ENCODE data around the gene NMD3. TPM values are rescaled to one million over a fixed set of nuclear protein-coding genes. Genes with fewer than 3 reads are reported as not detected.

NMD3 gene
- polyA plus RNA-seq, 1 of the 3 experiments (the other 2 are of a cell fraction), result 15.1 TPM

DNA sequence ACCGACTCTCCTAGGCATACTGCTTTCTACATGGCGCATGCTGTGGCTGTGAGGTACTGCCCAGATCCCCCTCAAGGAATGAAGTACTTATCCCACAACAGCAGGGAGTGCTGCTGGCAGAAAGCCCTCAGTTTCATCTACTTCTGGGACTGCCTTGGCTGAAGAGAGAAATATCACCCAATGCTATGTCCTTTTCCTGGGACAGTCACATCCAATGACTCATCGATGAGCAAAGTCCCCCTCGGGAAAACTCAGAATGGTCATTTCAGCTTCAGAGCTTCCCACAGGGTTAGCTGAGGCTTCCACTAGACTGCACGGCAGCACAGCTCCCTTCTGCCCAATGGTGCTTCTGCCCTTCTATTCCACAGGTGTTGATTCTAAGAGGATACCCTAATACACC is 3.6 kb upstream of the NMD3 start:
- Histone ChIP-seq H3K27me3 (ENCODE audit: insufficient read depth) (peaks cover 11% of the 10 kb centered on the region; the same call in 1 of the 2 replicates), H3K9ac (no peak overlapping the region), H3F3A (replicated peaks; ENCODE audit: insufficient read depth) (peaks cover 3% of the 10 kb centered on the region), H3K9me3 (no peaks in the 10 kb centered on the region), H3K9me2 (no peaks in the 10 kb centered on the region), H3K27ac (ENCODE audit: low read depth in 2 of 2, low read length in 1 of 2) (no peak overlapping the region), H3K4me3 (ENCODE audit: low read depth in 2 of 2, low read length in 1 of 2) (no peak overlapping the region), H3K36me3 (replicated peaks in 1 of 2; ENCODE audit: control insufficient read depth in 1 of 2, insufficient read depth in 2 of 2, low read length in 1 of 2) (no peaks in the 10 kb centered on the region), H3K4me1 (ENCODE audit: control insufficient read depth in 1 of 2, insufficient read depth in 2 of 2, low read depth in 1 of 2, low read length in 1 of 2) (peaks cover 0 to 3% of the 10 kb centered on the region in 2 experiments; a peak in 2 of 4 replicates), H3K4me2 (no peak overlapping the region), H3K79me2 (ENCODE audit: insufficient read depth) (peaks cover 14% of the 10 kb centered on the region), H2AFZ (ENCODE audit: low read depth) (no peak overlapping the region), H4K20me1 (ENCODE audit: insufficient read depth) (no peaks in the 10 kb centered on the region)
- CTCF ChIA-PET, result interaction anchor here (1.0 kb wide), 1 partner anchor 276 kb away, joined by 4 read pairs; no protein-coding TSS in a partner anchor
- POLR2A ChIA-PET, result no interaction called here
- TF ChIP-seq, protein P1, sequence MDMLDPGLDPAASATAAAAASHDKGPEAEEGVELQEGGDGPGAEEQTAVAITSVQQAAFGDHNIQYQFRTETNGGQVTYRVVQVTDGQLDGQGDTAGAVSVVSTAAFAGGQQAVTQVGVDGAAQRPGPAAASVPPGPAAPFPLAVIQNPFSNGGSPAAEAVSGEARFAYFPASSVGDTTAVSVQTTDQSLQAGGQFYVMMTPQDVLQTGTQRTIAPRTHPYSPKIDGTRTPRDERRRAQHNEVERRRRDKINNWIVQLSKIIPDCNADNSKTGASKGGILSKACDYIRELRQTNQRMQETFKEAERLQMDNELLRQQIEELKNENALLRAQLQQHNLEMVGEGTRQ (IDR thresholded peaks at IDR 0.05; ENCODE audit: borderline replicate concordance, low read depth, low read length), result no peak
- TF ChIP-seq NRF1 (IDR thresholded peaks at IDR 0.05; ENCODE audit: low read depth, low read length), result no peak
- TF ChIP-seq, protein P2, sequence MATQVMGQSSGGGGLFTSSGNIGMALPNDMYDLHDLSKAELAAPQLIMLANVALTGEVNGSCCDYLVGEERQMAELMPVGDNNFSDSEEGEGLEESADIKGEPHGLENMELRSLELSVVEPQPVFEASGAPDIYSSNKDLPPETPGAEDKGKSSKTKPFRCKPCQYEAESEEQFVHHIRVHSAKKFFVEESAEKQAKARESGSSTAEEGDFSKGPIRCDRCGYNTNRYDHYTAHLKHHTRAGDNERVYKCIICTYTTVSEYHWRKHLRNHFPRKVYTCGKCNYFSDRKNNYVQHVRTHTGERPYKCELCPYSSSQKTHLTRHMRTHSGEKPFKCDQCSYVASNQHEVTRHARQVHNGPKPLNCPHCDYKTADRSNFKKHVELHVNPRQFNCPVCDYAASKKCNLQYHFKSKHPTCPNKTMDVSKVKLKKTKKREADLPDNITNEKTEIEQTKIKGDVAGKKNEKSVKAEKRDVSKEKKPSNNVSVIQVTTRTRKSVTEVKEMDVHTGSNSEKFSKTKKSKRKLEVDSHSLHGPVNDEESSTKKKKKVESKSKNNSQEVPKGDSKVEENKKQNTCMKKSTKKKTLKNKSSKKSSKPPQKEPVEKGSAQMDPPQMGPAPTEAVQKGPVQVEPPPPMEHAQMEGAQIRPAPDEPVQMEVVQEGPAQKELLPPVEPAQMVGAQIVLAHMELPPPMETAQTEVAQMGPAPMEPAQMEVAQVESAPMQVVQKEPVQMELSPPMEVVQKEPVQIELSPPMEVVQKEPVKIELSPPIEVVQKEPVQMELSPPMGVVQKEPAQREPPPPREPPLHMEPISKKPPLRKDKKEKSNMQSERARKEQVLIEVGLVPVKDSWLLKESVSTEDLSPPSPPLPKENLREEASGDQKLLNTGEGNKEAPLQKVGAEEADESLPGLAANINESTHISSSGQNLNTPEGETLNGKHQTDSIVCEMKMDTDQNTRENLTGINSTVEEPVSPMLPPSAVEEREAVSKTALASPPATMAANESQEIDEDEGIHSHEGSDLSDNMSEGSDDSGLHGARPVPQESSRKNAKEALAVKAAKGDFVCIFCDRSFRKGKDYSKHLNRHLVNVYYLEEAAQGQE (IDR thresholded peaks at IDR 0.05; ENCODE audit: low read depth, low read length), result no peak
- no peak for TF ChIP-seq GATA2 (CRISPR knock-in tag; IDR thresholded peaks at IDR 0.05)
- TF ChIP-seq FOXJ3 (CRISPR knock-in tag; IDR thresholded peaks at IDR 0.05), result no peak
- TF ChIP-seq, protein P3, sequence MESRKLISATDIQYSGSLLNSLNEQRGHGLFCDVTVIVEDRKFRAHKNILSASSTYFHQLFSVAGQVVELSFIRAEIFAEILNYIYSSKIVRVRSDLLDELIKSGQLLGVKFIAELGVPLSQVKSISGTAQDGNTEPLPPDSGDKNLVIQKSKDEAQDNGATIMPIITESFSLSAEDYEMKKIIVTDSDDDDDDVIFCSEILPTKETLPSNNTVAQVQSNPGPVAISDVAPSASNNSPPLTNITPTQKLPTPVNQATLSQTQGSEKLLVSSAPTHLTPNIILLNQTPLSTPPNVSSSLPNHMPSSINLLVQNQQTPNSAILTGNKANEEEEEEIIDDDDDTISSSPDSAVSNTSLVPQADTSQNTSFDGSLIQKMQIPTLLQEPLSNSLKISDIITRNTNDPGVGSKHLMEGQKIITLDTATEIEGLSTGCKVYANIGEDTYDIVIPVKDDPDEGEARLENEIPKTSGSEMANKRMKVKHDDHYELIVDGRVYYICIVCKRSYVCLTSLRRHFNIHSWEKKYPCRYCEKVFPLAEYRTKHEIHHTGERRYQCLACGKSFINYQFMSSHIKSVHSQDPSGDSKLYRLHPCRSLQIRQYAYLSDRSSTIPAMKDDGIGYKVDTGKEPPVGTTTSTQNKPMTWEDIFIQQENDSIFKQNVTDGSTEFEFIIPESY (IDR thresholded peaks at IDR 0.05; ENCODE audit: borderline replicate concordance, low read depth), result no peak
- TF ChIP-seq YY1 (IDR thresholded peaks at IDR 0.05; ENCODE audit: low read depth), result no peak
- TF ChIP-seq, protein P4, sequence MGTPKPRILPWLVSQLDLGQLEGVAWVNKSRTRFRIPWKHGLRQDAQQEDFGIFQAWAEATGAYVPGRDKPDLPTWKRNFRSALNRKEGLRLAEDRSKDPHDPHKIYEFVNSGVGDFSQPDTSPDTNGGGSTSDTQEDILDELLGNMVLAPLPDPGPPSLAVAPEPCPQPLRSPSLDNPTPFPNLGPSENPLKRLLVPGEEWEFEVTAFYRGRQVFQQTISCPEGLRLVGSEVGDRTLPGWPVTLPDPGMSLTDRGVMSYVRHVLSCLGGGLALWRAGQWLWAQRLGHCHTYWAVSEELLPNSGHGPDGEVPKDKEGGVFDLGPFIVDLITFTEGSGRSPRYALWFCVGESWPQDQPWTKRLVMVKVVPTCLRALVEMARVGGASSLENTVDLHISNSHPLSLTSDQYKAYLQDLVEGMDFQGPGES (IDR thresholded peaks at IDR 0.05; ENCODE audit: low read depth, low read length), result no peak
- TF ChIP-seq, protein P5, sequence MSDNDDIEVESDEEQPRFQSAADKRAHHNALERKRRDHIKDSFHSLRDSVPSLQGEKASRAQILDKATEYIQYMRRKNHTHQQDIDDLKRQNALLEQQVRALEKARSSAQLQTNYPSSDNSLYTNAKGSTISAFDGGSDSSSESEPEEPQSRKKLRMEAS (IDR thresholded peaks at IDR 0.05; ENCODE audit: low read depth), result no peak
- TF ChIP-seq FOSL2 (IDR thresholded peaks at IDR 0.05; ENCODE audit: borderline replicate concordance, low read depth), result no peak
- TF ChIP-seq EZH2phosphoT487 (IDR thresholded peaks at IDR 0.05; ENCODE audit: borderline replicate concordance, low read depth), result no peak
- no peak for TF ChIP-seq MXI1 (IDR thresholded peaks at IDR 0.05; ENCODE audit: low read depth, low read length)
- no peak for TF ChIP-seq ELF1 (IDR thresholded peaks at IDR 0.05)
- TF ChIP-seq RCOR1 (IDR thresholded peaks at IDR 0.05; ENCODE audit: low read length), result no peak
- TF ChIP-seq JUND (IDR thresholded peaks at IDR 0.05), result no peak
- TF ChIP-seq CHD2 (IDR thresholded peaks at IDR 0.05; ENCODE audit: low read length, partially characterized antibody), result no peak
- DNase-seq, result no peak
- 63% methylated on average over 4 of the region's 5 CpGs for WGBS (ENCODE audit: low lambda C conversion rate)

Data from SK-N-SH (cell line).